DND-41 (cell line): ENCODE data around the gene SLC22A15.

Experiments used
- EZH2 ChIP-seq: IDR thresholded peaks from 3 replicates; pipeline ENCODE4 v1.6.1; 2012; ENCODE audit warnings: borderline replicate concordance, low read depth, mild to moderate bottlenecking, moderate library complexity, low read length, inconsistent platforms; ENCODE audit not compliant: severe bottlenecking
- TF ChIP-seq, protein P1 (sequence below): IDR thresholded peaks from 2 replicates; pipeline ENCODE4 v1.5.1; 2012; ENCODE audit warnings: borderline replicate concordance, low read length, moderate library complexity, mild to moderate bottlenecking; ENCODE audit not compliant: poor library complexity, severe bottlenecking; ENCODE audit errors: extremely low read depth

DNA sequence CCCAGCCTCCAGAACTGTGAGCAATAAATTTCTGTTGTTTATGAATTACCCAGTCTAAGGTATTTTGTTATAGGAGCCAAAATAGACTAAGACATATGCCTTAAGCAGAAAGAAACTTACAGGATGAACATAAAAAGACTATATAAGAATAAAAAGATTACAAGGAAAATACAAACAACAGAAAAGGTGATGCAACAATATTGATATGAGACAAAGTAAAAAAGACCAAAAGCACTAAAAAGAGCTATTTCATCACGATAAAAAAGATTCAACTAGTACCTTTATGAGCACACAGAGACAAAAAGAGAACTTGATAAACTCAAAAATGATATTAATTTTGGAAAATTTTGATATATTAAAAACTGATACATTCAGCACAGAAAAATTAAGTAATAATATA lies 3.2 kb upstream of the SLC22A15 start:
- TF ChIP-seq, protein P1, sequence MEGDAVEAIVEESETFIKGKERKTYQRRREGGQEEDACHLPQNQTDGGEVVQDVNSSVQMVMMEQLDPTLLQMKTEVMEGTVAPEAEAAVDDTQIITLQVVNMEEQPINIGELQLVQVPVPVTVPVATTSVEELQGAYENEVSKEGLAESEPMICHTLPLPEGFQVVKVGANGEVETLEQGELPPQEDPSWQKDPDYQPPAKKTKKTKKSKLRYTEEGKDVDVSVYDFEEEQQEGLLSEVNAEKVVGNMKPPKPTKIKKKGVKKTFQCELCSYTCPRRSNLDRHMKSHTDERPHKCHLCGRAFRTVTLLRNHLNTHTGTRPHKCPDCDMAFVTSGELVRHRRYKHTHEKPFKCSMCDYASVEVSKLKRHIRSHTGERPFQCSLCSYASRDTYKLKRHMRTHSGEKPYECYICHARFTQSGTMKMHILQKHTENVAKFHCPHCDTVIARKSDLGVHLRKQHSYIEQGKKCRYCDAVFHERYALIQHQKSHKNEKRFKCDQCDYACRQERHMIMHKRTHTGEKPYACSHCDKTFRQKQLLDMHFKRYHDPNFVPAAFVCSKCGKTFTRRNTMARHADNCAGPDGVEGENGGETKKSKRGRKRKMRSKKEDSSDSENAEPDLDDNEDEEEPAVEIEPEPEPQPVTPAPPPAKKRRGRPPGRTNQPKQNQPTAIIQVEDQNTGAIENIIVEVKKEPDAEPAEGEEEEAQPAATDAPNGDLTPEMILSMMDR, result no peak
- TF ChIP-seq EZH2, result no peak
